ENCODE results near the gene PTPRM.
"Not testable (repeated sequence)": the region's sequence is repeated elsewhere in the genome, so short reads cannot be mapped to it uniquely, and the experiment has no call there.

The PTPRM gene

DNA sequence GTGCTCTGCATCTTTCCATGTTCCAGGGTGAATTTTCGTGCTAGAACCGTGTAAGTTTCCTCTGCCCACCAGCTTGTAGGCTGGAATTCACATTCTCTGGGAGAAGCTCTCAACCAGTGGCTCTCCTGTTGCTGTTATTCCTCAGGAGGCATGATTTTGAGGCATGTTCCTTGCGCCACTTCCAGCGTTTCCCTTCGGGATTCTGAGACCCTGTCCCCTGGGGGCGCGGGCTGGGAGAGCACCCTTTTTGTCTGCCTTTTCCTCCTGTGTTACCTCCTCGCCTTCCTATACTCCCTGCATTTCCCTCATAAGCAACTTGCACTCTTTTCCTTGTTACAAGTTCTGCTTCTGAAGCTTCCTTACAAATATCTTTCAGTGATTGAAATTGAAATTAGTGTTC is 156.4 kb downstream of the PTPRM start:
- DNase-seq (ENCODE audit: low read depth in 1 of 2, low spot score in 1 of 2), result no peak

DNA sequence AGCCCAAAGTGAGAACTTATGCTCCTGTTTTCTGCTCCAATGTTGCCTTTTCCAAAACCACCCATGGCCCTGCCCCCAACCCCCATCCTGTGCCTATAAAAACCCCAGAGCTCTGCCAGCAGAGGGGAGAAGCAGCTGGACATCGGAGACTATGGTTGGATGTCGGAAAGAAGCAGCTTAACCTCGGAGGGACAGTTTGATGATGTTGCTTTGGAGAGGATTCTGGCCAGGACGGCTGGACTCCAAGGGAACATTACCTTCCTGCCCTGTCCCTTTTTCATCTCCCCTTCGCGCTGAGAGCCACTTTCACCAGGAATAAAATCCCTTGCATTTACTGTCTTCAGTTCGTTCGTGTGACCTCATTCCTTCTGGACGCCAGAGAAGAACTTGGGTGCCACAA is 158.4 kb downstream of the PTPRM start:
- no peak for DNase-seq (ENCODE audit: low read depth in 1 of 2, low spot score in 1 of 2)

DNA sequence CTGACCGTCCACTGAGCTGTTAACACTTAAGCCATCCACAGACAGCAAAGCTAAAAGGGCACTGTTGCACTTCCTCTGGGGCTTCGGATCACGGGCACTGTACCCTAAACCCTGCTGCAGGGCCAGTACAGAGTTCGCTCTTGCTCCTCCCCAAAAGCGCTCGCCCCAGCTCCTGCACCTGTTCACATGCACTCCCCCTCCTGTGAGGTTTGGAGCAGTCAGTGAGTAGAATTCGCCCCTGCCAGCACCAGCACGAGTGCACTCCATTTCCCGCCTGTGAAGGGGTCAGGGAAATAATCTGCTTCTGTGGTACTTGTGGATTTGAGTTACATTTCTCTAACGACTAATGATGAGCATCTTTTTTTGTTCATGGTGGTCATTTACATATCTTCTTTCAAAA is 158.8 kb downstream of the PTPRM start:
- DNase-seq (ENCODE audit: low read depth in 1 of 2, low spot score in 1 of 2), result no peak

DNA sequence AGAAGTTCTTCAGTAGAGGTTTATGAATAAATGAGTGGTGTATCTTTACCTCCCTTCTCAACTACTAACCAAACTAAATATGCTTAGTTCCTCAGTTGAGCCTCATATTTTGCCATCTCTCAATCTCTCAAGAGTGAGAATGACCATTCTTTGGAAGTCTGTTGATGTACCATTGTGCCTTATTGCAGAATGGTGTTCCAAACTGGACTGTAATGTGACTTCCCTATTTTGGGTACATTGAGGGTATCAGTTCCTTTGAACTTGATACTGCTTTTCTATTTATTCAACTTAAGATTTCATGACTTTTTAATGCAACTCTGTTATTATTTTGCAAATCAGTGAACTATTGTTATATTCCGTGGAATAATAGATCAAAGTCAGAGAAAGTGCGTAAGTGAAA is 159.4 kb downstream of the PTPRM start:
- no peak for DNase-seq (ENCODE audit: low read depth in 1 of 2, low spot score in 1 of 2)

DNA sequence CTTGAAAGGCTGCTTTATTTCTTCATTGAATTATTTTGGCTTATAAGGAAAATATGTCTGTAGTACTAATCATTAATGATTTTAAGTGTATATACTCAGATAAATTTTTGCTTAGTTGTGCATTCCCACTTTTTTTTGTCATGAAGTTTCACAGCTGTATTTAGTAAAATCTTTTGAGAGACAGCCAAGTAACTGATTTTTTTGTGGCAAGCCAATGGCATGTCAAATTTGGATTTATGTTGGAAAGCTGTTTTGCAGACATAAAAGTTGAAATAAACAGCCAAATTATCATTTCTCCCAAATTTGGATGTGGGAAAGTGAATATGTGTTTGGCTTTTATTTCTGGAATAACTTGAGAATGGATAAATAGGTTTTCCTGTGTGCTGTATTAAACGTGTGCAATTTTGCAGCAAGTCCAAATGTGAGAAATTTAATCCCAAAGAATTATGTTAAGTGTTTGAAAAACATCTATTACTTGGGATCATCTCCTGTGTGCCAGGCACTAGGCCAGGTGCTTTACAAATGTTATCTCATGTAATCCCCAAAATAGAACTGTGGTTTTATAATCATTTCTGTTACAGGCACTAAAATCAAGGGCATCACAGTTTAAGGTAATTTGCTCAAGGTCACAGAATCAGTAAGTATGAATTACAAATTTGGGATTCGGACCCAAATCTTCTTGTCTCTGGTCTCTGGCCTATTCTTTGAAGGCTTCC is 160.4 kb downstream of the PTPRM start:
- DNase-seq (ENCODE audit: low read depth in 1 of 2, low spot score in 1 of 2), result no peak

DNA sequence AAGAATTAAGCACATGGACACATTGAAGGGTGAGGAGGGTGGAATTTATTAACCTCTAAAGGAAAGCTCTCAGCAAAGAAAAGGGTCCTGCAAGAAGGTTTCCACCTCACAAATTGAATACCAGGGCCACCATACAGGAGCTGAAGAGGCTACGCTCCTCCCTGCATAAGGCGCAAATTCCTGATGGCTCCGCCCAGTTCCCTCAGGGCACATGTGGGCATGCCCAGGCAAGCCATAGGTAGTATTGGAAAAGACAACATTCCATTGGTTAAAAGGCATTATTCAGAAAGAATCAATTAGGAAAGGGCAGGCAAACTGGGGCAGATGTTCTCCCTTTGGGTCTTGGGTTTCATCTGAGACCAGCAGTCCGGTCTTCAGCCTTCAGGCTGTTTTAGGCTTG is 161.2 kb downstream of the PTPRM start:
- no peak for DNase-seq (ENCODE audit: low read depth in 1 of 2, low spot score in 1 of 2)

DNA sequence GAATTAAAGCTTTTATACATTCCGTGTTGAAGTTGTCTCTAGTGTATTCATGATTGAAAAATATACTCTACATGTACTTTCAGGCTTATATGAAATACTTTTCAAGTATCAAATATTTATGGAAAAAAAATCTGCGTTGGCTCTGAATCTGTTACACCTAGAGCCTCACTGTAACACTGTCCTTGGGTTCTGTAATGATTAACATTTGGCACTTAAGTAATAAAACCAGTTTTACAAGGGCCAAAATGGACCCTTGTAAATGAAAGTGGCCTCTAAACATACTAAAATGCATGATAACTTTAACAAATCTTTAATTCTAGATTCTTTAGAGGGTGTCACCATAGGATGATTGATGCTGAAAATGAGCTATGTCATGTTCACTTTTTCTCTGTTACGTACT is 162.8 kb downstream of the PTPRM start:
- DNase-seq (ENCODE audit: low read depth in 1 of 2, low spot score in 1 of 2), result no peak

DNA sequence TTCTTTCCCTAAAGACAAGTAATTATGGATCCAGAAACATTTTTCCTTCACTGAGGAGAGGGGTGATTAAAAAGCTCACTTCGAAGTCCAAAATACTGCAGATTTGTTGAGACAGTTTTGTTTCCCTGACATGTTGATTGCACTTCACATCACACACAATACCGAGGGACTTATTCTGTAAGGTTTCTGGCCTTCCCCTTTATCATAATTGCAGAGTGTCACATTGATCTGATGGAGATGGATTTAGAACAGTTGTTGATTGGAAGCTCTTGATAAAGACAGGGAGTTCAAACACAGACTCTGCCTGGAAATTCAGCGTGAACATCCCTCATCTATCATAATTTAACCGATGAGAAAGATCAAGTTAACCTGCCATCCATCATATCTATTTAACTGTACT is 163.6 kb downstream of the PTPRM start:
- no peak for DNase-seq (ENCODE audit: low read depth in 1 of 2, low spot score in 1 of 2)

DNA sequence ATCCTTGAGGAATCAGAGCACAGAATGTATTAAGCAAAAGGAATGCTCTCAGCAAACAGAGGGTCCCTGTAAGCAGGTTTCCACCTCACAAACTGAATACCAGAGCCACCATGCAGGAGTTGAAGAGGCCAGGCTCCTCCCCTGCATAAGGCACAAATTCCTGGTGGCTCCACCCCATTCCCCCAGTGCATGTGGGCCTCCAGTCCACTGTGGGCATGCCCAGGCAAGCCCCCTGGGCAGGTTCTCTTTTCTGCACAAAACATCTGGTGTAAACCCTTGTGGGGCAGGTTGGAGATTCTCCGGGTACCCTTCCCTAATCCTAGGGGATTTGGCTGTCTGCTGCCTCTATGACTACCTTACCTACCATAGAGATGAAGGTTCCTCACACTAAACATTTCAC is 166.5 kb downstream of the PTPRM start:
- no peak for DNase-seq (ENCODE audit: low read depth in 1 of 2, low spot score in 1 of 2)

DNA sequence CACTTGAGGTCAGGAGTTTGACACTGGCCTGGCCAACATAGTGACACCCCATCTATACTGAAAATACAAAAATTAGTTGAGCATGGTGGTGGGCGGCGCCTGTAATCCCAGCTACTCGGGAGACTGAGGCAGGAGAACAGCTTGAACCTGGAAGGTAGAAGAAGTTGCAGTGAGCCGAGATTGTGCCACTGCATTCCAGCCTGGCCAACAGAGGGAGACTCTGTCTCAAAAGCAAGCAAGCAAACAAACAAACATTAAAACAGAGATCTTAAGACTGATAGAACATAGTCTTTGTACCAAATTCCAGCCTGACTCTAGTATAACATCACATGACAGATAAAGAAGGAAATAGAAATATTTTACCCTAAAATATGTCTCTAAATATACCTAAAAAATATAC is 168.1 kb downstream of the PTPRM start:
- no peak for DNase-seq (ENCODE audit: low read depth in 1 of 2, low spot score in 1 of 2)

DNA sequence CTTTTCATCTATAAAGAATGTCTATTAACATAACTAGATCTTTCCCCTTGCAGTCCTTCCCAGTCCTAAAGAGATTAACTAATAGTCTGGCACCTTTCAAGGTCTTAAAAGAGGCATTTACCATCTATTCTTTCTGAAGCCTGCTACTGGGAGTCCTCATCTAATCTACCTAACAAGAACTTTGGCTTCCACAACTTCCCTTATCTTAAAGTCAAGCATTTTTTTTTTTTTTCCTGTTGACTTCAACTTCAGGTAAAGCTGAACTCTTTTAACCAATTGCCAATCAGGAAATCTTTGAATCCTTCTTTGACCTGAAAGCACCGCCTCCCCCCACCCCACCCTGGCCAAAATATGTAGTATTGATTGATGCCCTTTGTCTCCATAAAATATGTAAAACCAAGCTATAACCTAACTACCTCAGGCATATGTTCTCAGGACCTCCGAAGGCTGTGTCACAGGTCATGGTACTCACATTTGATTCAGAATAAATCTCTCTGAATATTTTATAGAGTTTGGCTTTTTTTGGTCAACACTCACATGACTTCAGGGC is 168.6 kb downstream of the PTPRM start:
- no peak for DNase-seq (ENCODE audit: low read depth in 1 of 2, low spot score in 1 of 2)

DNA sequence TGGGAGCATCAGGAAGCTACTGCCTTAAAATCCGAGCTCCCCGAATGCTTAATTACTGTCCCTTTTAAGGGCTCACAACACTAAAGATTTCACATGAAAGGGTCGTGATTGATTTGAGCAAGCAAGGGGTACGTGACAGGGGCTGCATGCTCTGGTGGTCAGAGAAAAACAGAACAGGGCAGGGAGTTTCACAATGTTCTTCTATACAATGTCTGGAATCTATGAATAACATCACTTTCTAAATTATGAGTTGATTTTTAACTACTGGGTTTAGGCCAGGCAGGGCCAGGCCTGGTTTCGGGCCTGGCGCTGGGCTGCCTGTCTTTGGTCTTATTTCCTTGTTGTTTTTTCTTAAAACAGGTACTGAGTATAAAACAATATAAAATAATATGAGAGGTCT is 169.4 kb downstream of the PTPRM start:
- not testable (repeated sequence) for DNase-seq (ENCODE audit: low read depth in 1 of 2, low spot score in 1 of 2)

DNA sequence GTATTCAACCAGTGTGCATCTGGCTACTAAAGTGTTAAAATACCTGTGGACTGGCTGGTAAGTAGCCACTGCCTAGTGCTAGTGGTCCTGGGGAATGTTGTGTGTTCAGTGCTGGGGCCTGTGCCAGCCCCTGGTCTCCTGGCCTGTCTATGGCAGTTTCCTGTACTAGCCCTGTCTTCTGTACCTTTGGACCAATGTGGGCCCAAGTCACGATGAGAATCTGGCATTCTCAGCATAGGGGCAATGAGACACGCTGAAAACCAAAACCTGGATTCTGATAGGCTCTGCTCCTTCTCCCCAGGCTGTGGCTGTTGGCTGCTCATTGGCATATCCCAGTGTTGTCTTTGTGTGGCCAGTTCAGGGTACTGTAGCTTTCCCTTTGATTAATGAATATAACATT is 170.4 kb downstream of the PTPRM start:
- no peak for DNase-seq (ENCODE audit: low read depth in 1 of 2, low spot score in 1 of 2)

DNA sequence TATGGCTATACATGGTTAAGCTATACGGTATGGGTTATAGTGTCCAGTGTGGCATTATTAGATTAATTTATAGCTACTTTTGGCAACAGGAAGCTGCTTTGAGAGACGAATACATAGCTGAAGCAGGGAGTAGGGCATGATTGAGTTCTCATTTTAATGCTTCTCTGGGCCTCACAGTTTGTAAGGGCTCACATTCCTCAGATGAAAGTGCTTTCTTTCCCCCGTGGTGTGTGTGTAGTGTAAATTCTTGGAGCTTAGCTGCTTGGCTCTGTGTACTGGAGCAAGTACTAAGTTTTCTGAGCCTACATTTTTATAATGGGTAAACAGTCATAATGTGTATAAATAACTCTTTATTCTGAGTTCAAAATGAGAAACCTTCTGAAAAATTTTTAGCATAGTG is 173.7 kb downstream of the PTPRM start:
- no peak for DNase-seq (ENCODE audit: low read depth in 1 of 2, low spot score in 1 of 2)

DNA sequence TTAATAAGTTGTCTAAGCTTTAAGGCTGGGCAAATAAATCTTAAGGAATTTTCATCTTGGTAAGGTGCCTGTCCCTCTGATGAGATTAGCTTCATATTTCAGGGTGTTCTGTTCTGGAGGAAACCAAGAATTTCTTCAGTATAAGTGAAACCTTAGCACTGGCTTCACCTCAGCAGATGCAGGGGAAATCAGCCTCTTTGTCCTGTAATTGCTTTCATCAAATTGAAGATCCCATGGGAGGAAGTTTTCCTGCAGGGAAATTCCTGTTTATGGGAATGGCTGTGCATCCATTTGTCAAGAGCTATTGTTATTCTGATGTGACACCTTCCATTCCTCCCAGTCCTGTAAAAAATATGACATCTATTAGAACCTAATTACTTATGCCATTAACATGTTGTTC is 174.5 kb downstream of the PTPRM start:
- no peak for DNase-seq (ENCODE audit: low read depth in 1 of 2, low spot score in 1 of 2)

DNA sequence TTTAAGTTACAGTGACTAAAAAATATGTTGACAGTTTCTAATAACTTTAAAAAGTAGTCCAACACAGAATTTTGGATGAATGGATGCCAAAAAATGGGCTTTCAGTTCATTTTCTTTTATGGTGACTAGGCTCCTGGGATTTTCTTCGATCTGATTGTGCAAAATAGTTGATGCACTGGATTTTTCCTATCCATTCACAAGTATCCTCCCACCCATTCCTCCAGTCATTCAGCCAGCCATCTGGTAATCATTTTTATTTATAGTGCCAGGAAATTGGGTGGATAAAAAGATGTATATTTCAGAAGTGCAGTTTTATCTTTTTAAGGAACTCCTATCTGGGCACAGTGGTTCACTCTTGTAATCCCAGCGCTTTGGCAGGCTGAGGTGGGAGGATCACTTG is 175.1 kb downstream of the PTPRM start:
- DNase-seq (ENCODE audit: low read depth in 1 of 2, low spot score in 1 of 2), result no peak

DNA sequence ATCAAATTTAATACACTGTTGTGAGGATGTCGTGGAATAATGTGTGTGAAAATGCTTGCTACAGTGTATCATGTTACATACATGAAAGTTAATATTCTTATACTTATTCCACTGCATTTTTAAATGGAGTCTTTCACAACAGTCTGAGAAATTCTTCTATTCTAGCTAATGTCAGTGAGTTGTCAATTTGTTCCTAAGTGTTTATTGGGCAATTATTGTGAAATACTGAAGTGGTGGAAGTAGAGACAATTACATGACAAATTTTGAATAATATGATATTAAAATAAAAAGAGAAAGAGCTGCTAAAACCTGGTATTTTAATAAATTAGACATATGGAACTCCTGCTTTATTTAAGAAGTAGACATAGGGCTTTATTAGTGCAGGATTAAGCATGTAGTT is 176.1 kb downstream of the PTPRM start:
- no peak for DNase-seq (ENCODE audit: low read depth in 1 of 2, low spot score in 1 of 2)

DNA sequence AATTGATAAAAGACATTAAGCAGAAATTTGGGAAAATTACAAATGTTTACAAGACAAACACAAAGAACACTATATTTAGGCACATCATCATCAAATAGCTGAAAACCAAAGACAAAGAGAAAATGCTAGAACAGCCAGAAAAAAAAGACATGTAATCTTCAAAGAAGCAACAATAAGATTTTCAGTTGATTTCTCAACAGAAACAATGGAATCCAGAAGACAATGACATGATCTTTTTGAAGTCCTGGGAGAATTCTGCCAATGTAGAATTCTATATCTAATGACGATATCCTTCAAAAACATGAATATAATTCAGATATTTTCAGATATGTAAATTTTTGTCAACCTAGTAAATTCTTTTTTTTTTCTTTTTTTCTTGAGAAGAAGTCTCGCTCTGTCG is 179.0 kb downstream of the PTPRM start:
- no peak for DNase-seq (ENCODE audit: low read depth in 1 of 2, low spot score in 1 of 2)

DNA sequence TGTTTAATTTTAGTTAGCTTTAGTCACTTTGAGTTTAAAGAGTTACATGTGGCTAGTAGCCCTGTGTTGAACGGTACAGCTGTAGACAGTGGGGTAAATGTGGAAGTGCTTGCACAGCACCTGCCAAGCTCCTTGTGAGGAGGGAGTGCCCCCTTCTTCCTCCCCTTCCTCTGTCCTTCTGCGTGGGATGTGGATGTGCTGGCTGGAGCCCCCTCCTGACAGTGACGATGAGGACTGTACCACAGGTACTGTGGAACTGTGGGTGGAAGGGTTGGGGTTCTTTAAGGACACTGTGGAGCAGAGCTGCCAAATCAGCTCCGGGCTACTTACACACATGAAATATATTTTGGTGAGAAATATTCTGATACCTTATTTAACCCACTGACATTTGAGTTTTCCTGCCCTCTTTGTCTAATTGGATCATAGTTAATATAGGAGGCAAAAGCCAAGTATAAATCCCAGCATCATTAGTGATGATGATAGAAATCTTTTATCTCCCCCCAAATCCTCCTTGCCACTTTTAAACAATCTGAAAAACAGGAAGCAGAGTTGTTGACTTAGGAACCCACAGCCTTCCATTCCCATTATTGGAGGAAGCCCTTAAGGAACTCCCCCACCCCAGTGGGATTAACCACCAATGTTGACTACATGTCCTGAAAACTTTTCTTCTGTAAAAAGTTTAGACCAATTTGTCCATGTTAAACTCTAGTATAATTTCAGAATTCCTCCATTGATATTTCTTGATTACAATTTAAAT is 181.3 kb downstream of the PTPRM start:
- no peak for DNase-seq (ENCODE audit: low read depth in 1 of 2, low spot score in 1 of 2)

DNA sequence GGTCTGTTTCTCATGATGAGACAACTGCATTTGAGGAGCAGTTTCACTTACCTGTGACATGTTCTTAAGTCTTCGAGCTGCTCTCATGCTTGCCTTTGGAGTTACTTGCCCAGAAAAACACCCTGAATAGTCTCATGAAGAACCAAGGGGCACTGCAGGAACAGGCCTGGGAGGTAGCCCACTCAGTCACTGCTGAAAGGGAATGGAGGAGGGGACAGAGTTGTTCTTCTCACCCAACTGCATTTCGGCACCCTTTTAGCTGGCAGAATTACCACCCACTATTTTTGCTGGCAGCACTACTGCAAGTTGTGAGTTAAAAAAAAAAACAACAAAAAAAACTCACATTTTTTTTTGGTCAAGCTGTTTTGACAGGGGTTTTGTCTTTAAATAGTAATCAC is 181.9 kb downstream of the PTPRM start:
- no peak for DNase-seq (ENCODE audit: low read depth in 1 of 2, low spot score in 1 of 2)

DNA sequence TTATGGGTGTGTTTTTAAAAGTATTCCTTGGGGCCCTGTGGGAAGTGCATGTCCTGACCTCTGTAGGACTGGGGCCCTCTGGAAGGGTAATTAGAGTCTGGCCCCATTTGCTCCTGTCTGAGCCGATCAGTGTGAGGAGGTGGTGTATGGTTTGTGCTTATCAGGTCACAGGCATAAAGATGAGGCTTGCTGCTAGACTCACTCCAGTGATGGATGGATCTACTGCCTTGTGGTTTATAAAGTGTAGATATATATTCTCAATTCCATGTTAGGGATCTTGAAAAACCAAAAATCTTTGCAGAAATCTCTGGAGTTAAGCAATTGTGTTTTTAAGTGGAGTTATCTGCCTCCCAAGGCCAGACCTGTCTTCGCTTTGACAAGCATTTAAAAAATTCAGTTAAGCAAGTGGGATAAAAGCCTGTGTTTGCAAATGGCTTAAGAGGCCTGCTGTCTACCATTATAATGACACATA is 182.4 kb downstream of the PTPRM start:
- DNase-seq (ENCODE audit: low read depth in 1 of 2, low spot score in 1 of 2), result no peak

DNA sequence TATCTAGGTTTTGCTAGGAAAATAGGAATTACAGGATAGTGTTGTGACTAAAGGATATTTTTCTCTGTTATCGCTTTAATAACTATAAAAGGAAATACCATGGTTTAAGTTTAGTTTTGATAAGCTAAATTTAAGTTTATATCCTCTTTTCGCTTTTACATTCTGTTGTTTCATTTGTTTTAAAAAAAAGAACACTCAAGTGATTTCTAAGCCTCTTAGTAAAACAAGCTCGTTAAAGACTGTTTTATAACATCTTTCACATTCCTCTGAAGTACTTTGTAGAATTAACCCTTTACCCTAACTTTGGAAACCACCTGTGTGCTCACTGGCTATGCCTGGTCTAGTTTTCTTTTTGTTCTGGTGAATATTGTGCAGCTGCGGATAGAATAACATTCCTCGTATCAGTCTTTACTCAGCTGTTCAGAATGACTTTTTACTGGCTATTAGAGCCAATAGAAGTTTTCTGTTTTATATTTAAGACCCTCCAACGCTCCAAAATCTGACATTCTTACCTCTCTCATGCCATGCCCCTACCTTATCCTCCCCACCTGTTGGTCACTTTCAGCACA is 183.1 kb downstream of the PTPRM start:
- DNase-seq (ENCODE audit: low read depth in 1 of 2, low spot score in 1 of 2), result no peak

All from activated CD4-positive, alpha-beta T cell treated with anti-CD3 and anti-CD28 coated beads, Interleukin-2, amount 50 U/mL, for 24 hours (primary cell).